Hepatocyte (in vitro differentiated cells): ENCODE data around the gene SCN3A. TPM values are rescaled to one million over a fixed set of nuclear protein-coding genes. Genes with fewer than 3 reads are reported as not detected.

Source experiments
- DNase-seq: peaks from one replicate; pipeline ENCODE4 v3.0.0-alpha.2; 2016; ENCODE audit warnings: low spot score
- H2AFZ ChIP-seq: fragments of 200-600 bp; sonication (generic); 2 replicates; pipeline ENCODE4 v1.6.0; 2016; ENCODE audit warnings: antibody characterized with exemption, mild to moderate bottlenecking
- H3K27ac ChIP-seq: fragments of 200-600 bp; sonication (generic); 2 replicates; pipeline ENCODE4 v1.5.1; 2016; ENCODE audit warnings: mild to moderate bottlenecking
- H3K27me3 ChIP-seq: fragments of 200-600 bp; sonication (generic); 2 replicates; pipeline ENCODE4 v1.6.1; 2016
- H3K36me3 ChIP-seq: fragments of 200-600 bp; sonication (generic); replicated peaks from 2 replicates; pipeline ENCODE4 v1.5.1; 2016; ENCODE audit warnings: low read depth; ENCODE audit not compliant: insufficient read depth
- H3K4me1 ChIP-seq: fragments of 200-600 bp; sonication (generic); 2 replicates; pipeline ENCODE4 v1.5.1; 2016; ENCODE audit warnings: mild to moderate bottlenecking, moderate library complexity; ENCODE audit not compliant: insufficient read depth
- H3K4me2 ChIP-seq: fragments of 200-600 bp; sonication (generic); 2 replicates; pipeline ENCODE4 v1.6.0; 2016
- H3K4me3 ChIP-seq: fragments of 200-600 bp; sonication (generic); 2 replicates; pipeline ENCODE4 v1.5.1; 2016; ENCODE audit warnings: mild to moderate bottlenecking
- H3K79me2 ChIP-seq: fragments of 200-600 bp; sonication (generic); 2 replicates; pipeline ENCODE4 v1.6.0; 2017; ENCODE audit warnings: mild to moderate bottlenecking
- H3K9me2 ChIP-seq: fragments of 200-600 bp; sonication (generic); replicated peaks from 2 replicates; pipeline ENCODE4 v1.6.0; 2017; ENCODE audit warnings: mild to moderate bottlenecking; ENCODE audit not compliant: insufficient read depth
- H3K9me3 ChIP-seq: fragments of 200-600 bp; sonication (generic); 2 replicates; pipeline ENCODE4 v1.5.1; 2016; ENCODE audit warnings: low read depth, mild to moderate bottlenecking
- H4K20me1 ChIP-seq: fragments of 200-600 bp; sonication (generic); 2 replicates; pipeline ENCODE4 v1.6.0; 2016; ENCODE audit warnings: mild to moderate bottlenecking; ENCODE audit not compliant: insufficient read depth, poor library complexity, severe bottlenecking
- CTCF ChIP-seq: fragments of 200-600 bp; sonication (generic); IDR thresholded peaks from 2 replicates; pipeline ENCODE4 v1.5.1; 2016; ENCODE audit warnings: antibody characterized with exemption, mild to moderate bottlenecking; ENCODE audit not compliant: poor library complexity
- EZH2 ChIP-seq: fragments of 200-600 bp; sonication (generic); IDR thresholded peaks from 2 replicates; pipeline ENCODE4 v1.6.1; 2016; ENCODE audit warnings: antibody characterized with exemption, mild to moderate bottlenecking, borderline replicate concordance
- EZH2phosphoT487 ChIP-seq: fragments of 200-600 bp; sonication (generic); IDR thresholded peaks from one replicate; pipeline ENCODE4 v1.6.1; 2018; ENCODE audit warnings: antibody characterized with exemption, mild to moderate bottlenecking, low read depth, moderate library complexity; ENCODE audit not compliant: unreplicated experiment, severe bottlenecking
- WGBS: methylation state at CpG from one replicate; pipeline ENCODE4 v1.1.6; 2016; ENCODE audit warnings: low lambda C conversion rate; ENCODE audit errors: missing lambda C conversion rate; 5-methylcytosine and 5-hydroxymethylcytosine counted together
- polyA plus RNA-seq: library from polyadenylated mRNA; unstranded; fragments of >200 nt; fragmentation: Nextera tagmentation; extraction: Ambion mirVana; gene quantifications from 2 replicates; pipeline ENCODE4 v1.2.1, GENCODE V29; 2016
- total RNA-seq: library from RNA; depleted of rRNA; stranded (reverse); fragments of >200 nt; gene quantifications from 2 replicates; pipeline ENCODE4 v1.2.3, GENCODE V29; 2014

The SCN3A gene
- total and polyA plus RNA-seq, 2 experiments from 2014 or later: 3.0 to 14.5 TPM

GRCh38 chr2:165082479-165082878 is 121.4 kb downstream of the SCN3A start:
- Histone ChIP-seq H3K4me3 (no peak overlapping the region), H3K79me2 (no peaks in the 10 kb centered on the region), H3K27me3 (no peaks in the 10 kb centered on the region), H2AFZ (no peak overlapping the region), H3K9me3 (peaks cover 6% of the 10 kb centered on the region), H3K9me2 (no peaks in the 10 kb centered on the region), H4K20me1 (no peaks in the 10 kb centered on the region), H3K4me2 (no peak overlapping the region), H3K27ac (no peak overlapping the region), H3K36me3 (no peaks in the 10 kb centered on the region), H3K4me1 (no peaks in the 10 kb centered on the region)
- no peak for DNase-seq
- TF ChIP-seq EZH2 (no peak), CTCF (no peak)

GRCh38 chr2:165081276-165081675 is 122.6 kb downstream of the SCN3A start:
- TF ChIP-seq CTCF: no peak
- TF ChIP-seq EZH2: no peak
- TF ChIP-seq EZH2phosphoT487: no peak

GRCh38 chr2:165079432-165079831 is 124.4 kb downstream of the SCN3A start:
- no peaks in the 10 kb centered on the region for H3K27me3 ChIP-seq
- H3K4me2 ChIP-seq: no peak overlapping the region
- no peaks in the 10 kb centered on the region for H3K4me1 ChIP-seq
- H3K27ac ChIP-seq: no peak overlapping the region
- WGBS: 92% methylated on average over 4 of the region's 4 CpGs
- H2AFZ ChIP-seq: no peak overlapping the region
- no peaks in the 10 kb centered on the region for H3K9me2 ChIP-seq
- TF ChIP-seq EZH2: no peak
- no peak for TF ChIP-seq CTCF
- TF ChIP-seq EZH2phosphoT487: no peak
- no peaks in the 10 kb centered on the region for H4K20me1 ChIP-seq
- no peak overlapping the region for H3K4me3 ChIP-seq
- no peaks in the 10 kb centered on the region for H3K79me2 ChIP-seq
- peaks cover 6% of the 10 kb centered on the region for H3K9me3 ChIP-seq
- no peak for DNase-seq
- no peaks in the 10 kb centered on the region for H3K36me3 ChIP-seq

More at GRCh38 chr2:165081276-165081675, 122.6 kb downstream of the SCN3A start:
- Histone ChIP-seq H2AFZ (no peak overlapping the region), H3K4me1 (no peaks in the 10 kb centered on the region), H3K9me3 (peaks cover 6% of the 10 kb centered on the region), H3K4me3 (no peak overlapping the region), H3K27ac (no peak overlapping the region), H3K27me3 (no peaks in the 10 kb centered on the region), H4K20me1 (no peaks in the 10 kb centered on the region), H3K9me2 (no peaks in the 10 kb centered on the region), H3K4me2 (no peak overlapping the region), H3K79me2 (no peaks in the 10 kb centered on the region), H3K36me3 (no peaks in the 10 kb centered on the region)
- DNase-seq: no peak

- Histone ChIP-seq H3K79me2 (no peaks in the 10 kb centered on the region), H3K9me2 (no peaks in the 10 kb centered on the region), H3K4me1 (no peaks in the 10 kb centered on the region), H3K27me3 (no peaks in the 10 kb centered on the region), H3K9me3 (peaks cover 6% of the 10 kb centered on the region), H3K4me2 (no peak overlapping the region), H3K27ac (no peak overlapping the region), H3K36me3 (no peaks in the 10 kb centered on the region), H2AFZ (no peak overlapping the region), H3K4me3 (no peak overlapping the region), H4K20me1 (no peaks in the 10 kb centered on the region)
- DNase-seq: no peak
- TF ChIP-seq EZH2phosphoT487 (no peak), CTCF (no peak), EZH2 (no peak)
These were observed 124.9 kb downstream of the SCN3A start for GRCh38 chr2:165078913-165079312.
